ACHN (cell line): Measurements from ENCODE around the gene PRKCB.

Experiments
- DNase-seq: peaks from one replicate; pipeline ENCODE4 v3.0.0-alpha.2; 2015
- in situ Hi-C: cut with HindIII; loops from 2 replicates; pipeline ENCODE4 v1.10.0; 2017; ENCODE audit warnings: low sequenced_read_pairs, low pct_ligation_motif_present, low pct_unique_long_range_greater_than_20kb

PRKCB gene

GRCh38 chr16:23833504-23833903 lies 2.3 kb upstream of the PRKCB start:
- no peak for DNase-seq
- in situ Hi-C loops = no loop called here

GRCh38 chr16:23833960-23834685 lies 1.7 kb upstream of the PRKCB start:
- DNase-seq = no peak
- in situ Hi-C loops = no loop called here

GRCh38 chr16:23836078-23836403 lies 258 bp downstream of the PRKCB start:
- DNase-seq = no peak
- in situ Hi-C loops = no loop called here

- no peak for DNase-seq
- in situ Hi-C loops = no loop called here
These were observed 875 bp downstream of the PRKCB start for GRCh38 chr16:23836404-23837311.

GRCh38 chr16:23837553-23838308 lies 1.9 kb downstream of the PRKCB start:
- no peak for DNase-seq
- in situ Hi-C loops = no loop called here

- DNase-seq = no peak
These were observed 2.8 kb downstream of the PRKCB start for GRCh38 chr16:23838485-23839142.

GRCh38 chr16:23840310-23840709 lies 4.5 kb downstream of the PRKCB start:
- DNase-seq = no peak
- in situ Hi-C loops = no loop called here

More at GRCh38 chr16:23838485-23839142, 2.8 kb downstream of the PRKCB start:
- in situ Hi-C loops = no loop called here

GRCh38 chr16:23842137-23842600 lies 6.4 kb downstream of the PRKCB start:
- in situ Hi-C loops = no loop called here
- no peak for DNase-seq

GRCh38 chr16:23843143-23843542 lies 7.4 kb downstream of the PRKCB start:
- in situ Hi-C loops = no loop called here

GRCh38 chr16:23847251-23847650 lies 11.5 kb downstream of the PRKCB start:
- in situ Hi-C loops = no loop called here

More at GRCh38 chr16:23843143-23843542, 7.4 kb downstream of the PRKCB start:
- no peak for DNase-seq

GRCh38 chr16:23847948-23848347 lies 12.2 kb downstream of the PRKCB start:
- in situ Hi-C loops = no loop called here
- no peak for DNase-seq

More at GRCh38 chr16:23847251-23847650, 11.5 kb downstream of the PRKCB start:
- no peak for DNase-seq

- in situ Hi-C loops = no loop called here
- DNase-seq = no peak
These were observed 13.2 kb downstream of the PRKCB start for GRCh38 chr16:23848958-23849357.

GRCh38 chr16:23852794-23853562 lies 17.2 kb downstream of the PRKCB start:
- in situ Hi-C loops = no loop called here
- DNase-seq = no peak

GRCh38 chr16:23855010-23855409 lies 19.2 kb downstream of the PRKCB start:
- DNase-seq = no peak

GRCh38 chr16:23856251-23856709 lies 20.5 kb downstream of the PRKCB start:
- in situ Hi-C loops = no loop called here
- DNase-seq = no peak

More at GRCh38 chr16:23855010-23855409, 19.2 kb downstream of the PRKCB start:
- in situ Hi-C loops = no loop called here

- in situ Hi-C loops = no loop called here
- DNase-seq = no peak
These were observed 21.6 kb downstream of the PRKCB start for GRCh38 chr16:23857256-23857880.

- DNase-seq = no peak
- in situ Hi-C loops = no loop called here
These were observed 22.1 kb downstream of the PRKCB start for GRCh38 chr16:23857881-23858269.
